WTC11 (cell line): ENCODE data around the gene RAB35. TPM values are rescaled to one million over a fixed set of nuclear protein-coding genes. Genes with fewer than 3 reads are reported as not detected.

Experiments
- ATAC-seq: fragments of 200-7000 bp; cut with Tn5 transposase; 2 replicates; pipeline ENCODE4 v1.10.0; 2021; ENCODE audit warnings: mild to moderate bottlenecking, moderate library complexity
- CTCF ChIA-PET: fragments of 300-600 bp; sonication (Branson Sonifier 250); formaldehyde crosslinking; loops from one replicate; lab custom pipeline; 2021; ENCODE audit warnings: antibody characterized with exemption; lab: Charles Lee
- POLR2A ChIA-PET: fragments of 350-600 bp; sonication (Branson Sonifier 250); formaldehyde crosslinking; loops from one replicate; lab custom pipeline; 2021; ENCODE audit warnings: antibody characterized with exemption; lab: Charles Lee
- DNase-seq: peaks from one replicate; pipeline ENCODE4 v3.0.0; 2021; ENCODE audit warnings: low spot score
- H3K27ac Mint-ChIP-seq: 2 replicates; pipeline ENCODE4 v1.8.0; 2021; ENCODE audit warnings: mixed read lengths
- H3K27me3 Mint-ChIP-seq: 2 replicates; pipeline ENCODE4 v1.8.0; 2021; ENCODE audit warnings: low read depth, mild to moderate bottlenecking, moderate library complexity, mixed read lengths
- H3K36me3 Mint-ChIP-seq: 2 replicates; pipeline ENCODE4 v1.8.0; 2021; ENCODE audit warnings: mixed read lengths
- H3K4me1 Mint-ChIP-seq: 2 replicates; pipeline ENCODE4 v1.8.0; 2022; ENCODE audit warnings: mixed read lengths
- H3K4me3 Mint-ChIP-seq: 2 replicates; pipeline ENCODE4 v1.8.0; 2021; ENCODE audit warnings: mild to moderate bottlenecking, moderate library complexity, mixed read lengths
- H3K9me3 Mint-ChIP-seq: 2 replicates; pipeline ENCODE4 v1.8.0; 2021; ENCODE audit warnings: mixed read lengths
- ETV6 ChIP-seq: sonication (generic); formaldehyde crosslinking; IDR thresholded peaks from 2 replicates; pipeline ENCODE4 v1.8.1; 2022; ENCODE audit warnings: mild to moderate bottlenecking, missing genetic modification reagents
- FOXJ3 ChIP-seq: sonication (generic); formaldehyde crosslinking; IDR thresholded peaks from 2 replicates; pipeline ENCODE4 v1.9.0; 2021; ENCODE audit warnings: missing genetic modification reagents, mild to moderate bottlenecking, borderline replicate concordance
- IRF2 ChIP-seq: sonication (generic); formaldehyde crosslinking; IDR thresholded peaks from 2 replicates; pipeline ENCODE4 v1.8.0; 2022; ENCODE audit warnings: low read depth, missing genetic modification reagents, borderline replicate concordance
- MXD4 ChIP-seq: fragments of 250-450 bp; sonication (Bioruptor Pico); IDR thresholded peaks from 2 replicates; pipeline ENCODE4 v1.8.0; 2021; ENCODE audit warnings: mild to moderate bottlenecking, moderate library complexity, borderline replicate concordance
- NFATC4 ChIP-seq: fragments of 250-450 bp; sonication (Bioruptor Pico); IDR thresholded peaks from 2 replicates; pipeline ENCODE4 v1.9.0; 2021; ENCODE audit warnings: mild to moderate bottlenecking
- NR1H2 ChIP-seq: sonication (generic); formaldehyde crosslinking; IDR thresholded peaks from 2 replicates; pipeline ENCODE4 v1.9.0; 2021; ENCODE audit warnings: mild to moderate bottlenecking, moderate library complexity, missing genetic modification reagents
- OVOL2 ChIP-seq: fragments of 250-450 bp; sonication (Bioruptor Pico); IDR thresholded peaks from 2 replicates; pipeline ENCODE4 v1.9.0; 2021; ENCODE audit warnings: mild to moderate bottlenecking, borderline replicate concordance
- RELA ChIP-seq: sonication (generic); formaldehyde crosslinking; IDR thresholded peaks from 2 replicates; pipeline ENCODE4 v1.8.1; 2022; ENCODE audit warnings: missing genetic modification reagents, mild to moderate bottlenecking, borderline replicate concordance
- SMAD4 ChIP-seq: sonication (generic); formaldehyde crosslinking; IDR thresholded peaks from 2 replicates; pipeline ENCODE4 v1.8.0; 2022; ENCODE audit warnings: mild to moderate bottlenecking, missing genetic modification reagents
- SOX15 ChIP-seq: fragments of 250-450 bp; sonication (Bioruptor Pico); IDR thresholded peaks from 2 replicates; pipeline ENCODE4 v1.9.0; 2021; ENCODE audit warnings: mild to moderate bottlenecking
- ZNF138 ChIP-seq: sonication (generic); formaldehyde crosslinking; conservative IDR thresholded peaks from 2 replicates; pipeline ENCODE4 v1.8.1; 2022; ENCODE audit warnings: mild to moderate bottlenecking, moderate library complexity, missing genetic modification reagents
- ZNF219 ChIP-seq: sonication (generic); formaldehyde crosslinking; IDR thresholded peaks from 2 replicates; pipeline ENCODE4 v1.8.0; 2023; ENCODE audit warnings: missing genetic modification reagents, mild to moderate bottlenecking, borderline replicate concordance
- ZNF263 ChIP-seq: sonication (generic); formaldehyde crosslinking; IDR thresholded peaks from 2 replicates; pipeline ENCODE4 v1.8.1; 2022; ENCODE audit warnings: low read depth, mild to moderate bottlenecking, moderate library complexity, missing genetic modification reagents
- ZNF317 ChIP-seq: sonication (generic); formaldehyde crosslinking; IDR thresholded peaks from 2 replicates; pipeline ENCODE4 v1.8.1; 2023; ENCODE audit warnings: low read depth, mild to moderate bottlenecking, moderate library complexity, missing genetic modification reagents, borderline replicate concordance
- total RNA-seq: library from RNA; stranded (reverse); gene quantifications from 3 replicates; pipeline ENCODE4 v1.2.3, GENCODE V29; 2021
- TF ChIP-seq, protein P1 (sequence below): fragments of 250-450 bp; sonication (Bioruptor Pico); IDR thresholded peaks from 2 replicates; pipeline ENCODE4 v1.9.0; 2021; ENCODE audit warnings: moderate library complexity, mild to moderate bottlenecking, inconsistent platforms, borderline replicate concordance
- TF ChIP-seq, protein P2 (sequence below): sonication (generic); formaldehyde crosslinking; conservative IDR thresholded peaks from 2 replicates; pipeline ENCODE4 v1.8.1; 2022; ENCODE audit warnings: mild to moderate bottlenecking, missing genetic modification reagents
- TF ChIP-seq, protein P3 (sequence below): sonication (generic); formaldehyde crosslinking; IDR thresholded peaks from 2 replicates; pipeline ENCODE4 v1.8.1; 2022; ENCODE audit warnings: low read depth, mild to moderate bottlenecking, moderate library complexity, missing genetic modification reagents, borderline replicate concordance
- TF ChIP-seq, protein P4 (sequence below): fragments of 250-450 bp; sonication (Bioruptor Pico); IDR thresholded peaks from 2 replicates; pipeline ENCODE4 v1.9.0; 2021; ENCODE audit warnings: mild to moderate bottlenecking
- TF ChIP-seq, protein P5 (sequence below): sonication (generic); formaldehyde crosslinking; IDR thresholded peaks from 2 replicates; pipeline ENCODE4 v1.8.1; 2023; ENCODE audit warnings: mild to moderate bottlenecking, missing genetic modification reagents, borderline replicate concordance
- TF ChIP-seq, protein P6 (sequence below): sonication (generic); formaldehyde crosslinking; IDR thresholded peaks from 2 replicates; pipeline ENCODE4 v1.8.1; 2023; ENCODE audit warnings: mild to moderate bottlenecking, missing genetic modification reagents, moderate library complexity

The RAB35 gene
- total RNA-seq, 1 experiment from 2014 or later = 44.5 TPM

DNA sequence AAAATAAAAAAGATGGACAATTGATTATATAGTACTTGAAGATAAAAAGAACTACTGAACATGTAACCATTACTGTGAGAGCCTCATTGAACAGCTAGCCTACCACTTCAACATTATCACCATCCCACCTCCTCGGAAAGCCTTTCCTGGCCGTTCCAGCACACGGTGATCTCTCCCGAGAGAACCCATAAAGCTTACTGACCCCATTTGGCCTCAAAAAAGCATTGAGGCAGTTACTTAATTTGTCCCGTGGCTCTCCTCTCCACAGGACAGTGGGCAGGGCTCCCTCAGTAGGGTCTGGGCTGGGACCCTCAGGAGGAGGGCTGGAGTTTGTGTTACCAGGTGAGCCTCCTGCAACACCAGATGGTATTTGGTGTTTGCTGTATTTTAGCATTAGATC lies 55.8 kb downstream of the RAB35 start:
- CTCF ChIA-PET = interaction anchor here (1.1 kb wide), 1 partner anchor 26 kb away, joined by 3 read pairs; no protein-coding TSS in a partner anchor
- Mint-ChIP-seq H3K36me3 (no peaks in the 10 kb centered on the region), H3K4me3 (no peak overlapping the region), H3K27me3 (no peaks in the 10 kb centered on the region), H3K9me3 (no peaks in the 10 kb centered on the region), H3K4me1 (no peaks in the 10 kb centered on the region; the same call in 1 of the 2 replicates), H3K27ac (no peak overlapping the region)
- TF ChIP-seq IRF2 (no peak), SMAD4 (CRISPR knock-in tag) (no peak), ZNF263 (CRISPR knock-in tag) (no peak), ZNF138 (CRISPR knock-in tag) (no peak)
- TF ChIP-seq, protein P1, sequence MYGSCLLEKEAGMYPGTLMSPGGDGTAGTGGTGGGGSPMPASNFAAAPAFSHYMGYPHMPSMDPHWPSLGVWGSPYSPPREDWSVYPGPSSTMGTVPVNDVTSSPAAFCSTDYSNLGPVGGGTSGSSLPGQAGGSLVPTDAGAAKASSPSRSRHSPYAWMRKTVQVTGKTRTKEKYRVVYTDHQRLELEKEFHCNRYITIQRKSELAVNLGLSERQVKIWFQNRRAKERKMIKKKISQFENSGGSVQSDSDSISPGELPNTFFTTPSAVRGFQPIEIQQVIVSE (CRISPR knock-in tag) = no peak
- no peak for ATAC-seq
- POLR2A ChIA-PET = no interaction called here
- DNase-seq = no peak

DNA sequence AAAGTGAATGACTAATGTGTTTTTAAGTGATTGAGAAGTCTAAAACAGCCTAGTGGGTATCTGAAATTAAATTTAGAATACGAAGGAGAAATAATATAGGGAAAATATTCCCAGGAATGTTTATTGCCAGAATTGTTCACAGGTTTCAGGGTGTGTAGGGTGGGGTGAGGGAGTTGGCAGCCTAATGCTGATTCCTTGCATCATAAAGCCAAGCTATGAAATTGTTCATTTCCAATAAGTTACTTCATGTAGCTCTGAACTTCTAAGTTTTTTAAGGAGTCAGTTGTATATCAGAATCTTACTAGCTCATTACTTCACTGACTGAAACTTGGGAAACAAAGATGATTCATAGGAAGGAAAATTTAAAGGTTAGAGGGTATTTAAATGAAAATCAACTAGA lies 56.4 kb downstream of the RAB35 start:
- no peaks in the 10 kb centered on the region for H3K36me3 Mint-ChIP-seq
- no peak for TF ChIP-seq NFATC4
- TF ChIP-seq OVOL2 = no peak
- no peak for TF ChIP-seq SMAD4 (CRISPR knock-in tag)
- TF ChIP-seq ZNF317 (CRISPR knock-in tag) = no peak
- TF ChIP-seq NR1H2 (CRISPR knock-in tag) = no peak
- no peak for TF ChIP-seq FOXJ3 (CRISPR knock-in tag)
- no peak for TF ChIP-seq ZNF219 (CRISPR knock-in tag)
- TF ChIP-seq MXD4 (CRISPR knock-in tag) = no peak
- TF ChIP-seq, protein P2, sequence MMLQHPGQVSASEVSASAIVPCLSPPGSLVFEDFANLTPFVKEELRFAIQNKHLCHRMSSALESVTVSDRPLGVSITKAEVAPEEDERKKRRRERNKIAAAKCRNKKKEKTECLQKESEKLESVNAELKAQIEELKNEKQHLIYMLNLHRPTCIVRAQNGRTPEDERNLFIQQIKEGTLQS (CRISPR knock-in tag) = no peak
- TF ChIP-seq, protein P3, sequence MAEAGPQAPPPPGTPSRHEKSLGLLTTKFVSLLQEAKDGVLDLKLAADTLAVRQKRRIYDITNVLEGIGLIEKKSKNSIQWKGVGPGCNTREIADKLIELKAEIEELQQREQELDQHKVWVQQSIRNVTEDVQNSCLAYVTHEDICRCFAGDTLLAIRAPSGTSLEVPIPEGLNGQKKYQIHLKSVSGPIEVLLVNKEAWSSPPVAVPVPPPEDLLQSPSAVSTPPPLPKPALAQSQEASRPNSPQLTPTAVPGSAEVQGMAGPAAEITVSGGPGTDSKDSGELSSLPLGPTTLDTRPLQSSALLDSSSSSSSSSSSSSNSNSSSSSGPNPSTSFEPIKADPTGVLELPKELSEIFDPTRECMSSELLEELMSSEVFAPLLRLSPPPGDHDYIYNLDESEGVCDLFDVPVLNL (CRISPR knock-in tag) = no peak
- TF ChIP-seq SOX15 = no peak
- no peak for TF ChIP-seq RELA (CRISPR knock-in tag)
- TF ChIP-seq ETV6 (CRISPR knock-in tag) = no peak
- TF ChIP-seq, protein P4, sequence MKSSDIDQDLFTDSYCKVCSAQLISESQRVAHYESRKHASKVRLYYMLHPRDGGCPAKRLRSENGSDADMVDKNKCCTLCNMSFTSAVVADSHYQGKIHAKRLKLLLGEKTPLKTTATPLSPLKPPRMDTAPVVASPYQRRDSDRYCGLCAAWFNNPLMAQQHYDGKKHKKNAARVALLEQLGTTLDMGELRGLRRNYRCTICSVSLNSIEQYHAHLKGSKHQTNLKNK (CRISPR knock-in tag) = no peak
- TF ChIP-seq, protein P5, sequence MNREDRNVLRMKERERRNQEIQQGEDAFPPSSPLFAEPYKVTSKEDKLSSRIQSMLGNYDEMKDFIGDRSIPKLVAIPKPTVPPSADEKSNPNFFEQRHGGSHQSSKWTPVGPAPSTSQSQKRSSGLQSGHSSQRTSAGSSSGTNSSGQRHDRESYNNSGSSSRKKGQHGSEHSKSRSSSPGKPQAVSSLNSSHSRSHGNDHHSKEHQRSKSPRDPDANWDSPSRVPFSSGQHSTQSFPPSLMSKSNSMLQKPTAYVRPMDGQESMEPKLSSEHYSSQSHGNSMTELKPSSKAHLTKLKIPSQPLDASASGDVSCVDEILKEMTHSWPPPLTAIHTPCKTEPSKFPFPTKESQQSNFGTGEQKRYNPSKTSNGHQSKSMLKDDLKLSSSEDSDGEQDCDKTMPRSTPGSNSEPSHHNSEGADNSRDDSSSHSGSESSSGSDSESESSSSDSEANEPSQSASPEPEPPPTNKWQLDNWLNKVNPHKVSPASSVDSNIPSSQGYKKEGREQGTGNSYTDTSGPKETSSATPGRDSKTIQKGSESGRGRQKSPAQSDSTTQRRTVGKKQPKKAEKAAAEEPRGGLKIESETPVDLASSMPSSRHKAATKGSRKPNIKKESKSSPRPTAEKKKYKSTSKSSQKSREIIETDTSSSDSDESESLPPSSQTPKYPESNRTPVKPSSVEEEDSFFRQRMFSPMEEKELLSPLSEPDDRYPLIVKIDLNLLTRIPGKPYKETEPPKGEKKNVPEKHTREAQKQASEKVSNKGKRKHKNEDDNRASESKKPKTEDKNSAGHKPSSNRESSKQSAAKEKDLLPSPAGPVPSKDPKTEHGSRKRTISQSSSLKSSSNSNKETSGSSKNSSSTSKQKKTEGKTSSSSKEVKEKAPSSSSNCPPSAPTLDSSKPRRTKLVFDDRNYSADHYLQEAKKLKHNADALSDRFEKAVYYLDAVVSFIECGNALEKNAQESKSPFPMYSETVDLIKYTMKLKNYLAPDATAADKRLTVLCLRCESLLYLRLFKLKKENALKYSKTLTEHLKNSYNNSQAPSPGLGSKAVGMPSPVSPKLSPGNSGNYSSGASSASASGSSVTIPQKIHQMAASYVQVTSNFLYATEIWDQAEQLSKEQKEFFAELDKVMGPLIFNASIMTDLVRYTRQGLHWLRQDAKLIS = no peak
- TF ChIP-seq, protein P6, sequence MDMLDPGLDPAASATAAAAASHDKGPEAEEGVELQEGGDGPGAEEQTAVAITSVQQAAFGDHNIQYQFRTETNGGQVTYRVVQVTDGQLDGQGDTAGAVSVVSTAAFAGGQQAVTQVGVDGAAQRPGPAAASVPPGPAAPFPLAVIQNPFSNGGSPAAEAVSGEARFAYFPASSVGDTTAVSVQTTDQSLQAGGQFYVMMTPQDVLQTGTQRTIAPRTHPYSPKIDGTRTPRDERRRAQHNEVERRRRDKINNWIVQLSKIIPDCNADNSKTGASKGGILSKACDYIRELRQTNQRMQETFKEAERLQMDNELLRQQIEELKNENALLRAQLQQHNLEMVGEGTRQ (CRISPR knock-in tag) = no peak
- H3K27me3 Mint-ChIP-seq = no peaks in the 10 kb centered on the region
- POLR2A ChIA-PET = no interaction called here
- no peaks in the 10 kb centered on the region for H3K9me3 Mint-ChIP-seq
- no peak overlapping the region; the same call in 1 of the 2 replicates for H3K27ac Mint-ChIP-seq
- no peak overlapping the region for H3K4me3 Mint-ChIP-seq
- H3K4me1 Mint-ChIP-seq = no peaks in the 10 kb centered on the region; the same call in 1 of the 2 replicates
- DNase-seq (no peak), ATAC-seq (no peak)
- CTCF ChIA-PET = interaction anchor here (1.1 kb wide), 1 partner anchor 27 kb away, joined by 3 read pairs; no protein-coding TSS in a partner anchor
